GM19025 (cell line): ENCODE measurements around the gene C1QC.

Source experiments
- ATAC-seq: cut with Tn5 transposase; IDR thresholded peaks from one replicate; pipeline ENCODE4 v1.9.1; 2021; ENCODE audit warnings: mild to moderate bottlenecking, low read depth, moderate library complexity; ENCODE audit not compliant: unreplicated experiment

C1QC gene

GRCh38 chr1:22676916-22677583 lies 33.6 kb downstream of the C1QC start:
- ATAC-seq = no peak

GRCh38 chr1:22677931-22678896 lies 34.8 kb downstream of the C1QC start:
- no peak for ATAC-seq

- ATAC-seq = no peak
Observed at GRCh38 chr1:22680726-22681125, 37.3 kb downstream of the C1QC start.

DNA sequence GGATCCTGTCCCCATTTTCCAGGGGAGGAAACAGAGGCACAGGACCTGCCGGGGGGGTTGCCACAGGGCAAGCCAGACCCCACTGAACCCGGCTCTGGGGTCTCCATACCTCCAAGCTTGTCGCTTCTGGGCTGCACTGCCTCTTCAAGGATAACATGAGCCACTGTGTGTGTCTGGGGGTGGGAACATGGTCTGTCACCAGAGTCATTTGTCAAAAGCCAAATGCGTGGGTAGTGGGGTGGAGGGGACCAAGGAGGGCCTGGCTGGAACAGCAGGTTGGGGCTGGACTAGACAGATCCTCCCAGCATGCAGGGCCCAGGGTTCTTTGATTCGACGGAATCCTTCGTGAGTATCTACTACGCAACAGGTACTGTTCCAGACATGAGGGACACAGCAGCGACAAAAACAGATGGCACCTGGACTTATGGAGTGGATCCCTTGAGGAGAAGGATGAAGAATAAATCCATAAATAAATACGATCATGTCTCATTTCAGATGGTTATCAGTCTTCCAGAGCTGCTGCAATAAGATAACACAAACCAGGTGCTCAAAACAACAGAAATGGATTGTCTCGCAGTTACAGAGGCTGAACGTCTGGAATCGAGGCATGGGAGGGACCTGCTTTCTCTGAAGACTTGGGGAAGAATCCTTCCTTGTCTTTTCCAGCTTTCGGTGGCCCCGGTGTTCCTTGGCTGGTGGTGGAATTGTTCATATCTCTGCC lies 38.3 kb downstream of the C1QC start:
- ATAC-seq = no peak

DNA sequence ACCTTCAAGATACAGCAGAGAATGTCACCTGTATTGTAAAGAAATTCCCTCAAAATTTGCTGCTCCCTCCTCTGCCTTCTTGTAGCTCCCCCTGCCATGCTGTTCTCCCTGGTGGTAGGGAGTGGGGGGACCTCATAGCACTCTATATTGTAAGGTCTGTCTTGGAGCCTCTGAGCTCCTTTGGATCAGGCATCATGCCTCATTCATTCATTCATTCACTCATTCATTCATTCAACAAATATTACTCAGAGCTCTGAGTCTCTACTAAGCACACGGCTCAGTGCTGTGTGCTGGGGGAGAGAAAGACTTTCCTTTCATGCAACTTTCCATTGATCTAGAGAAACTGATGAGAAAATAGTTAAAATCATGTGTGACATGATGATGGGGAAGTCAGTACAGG lies 40.1 kb downstream of the C1QC start:
- ATAC-seq = no peak

GRCh38 chr1:22685591-22686059 lies 42.2 kb downstream of the C1QC start:
- ATAC-seq = no peak

GRCh38 chr1:22687191-22687590 lies 43.8 kb downstream of the C1QC start:
- ATAC-seq = no peak

DNA sequence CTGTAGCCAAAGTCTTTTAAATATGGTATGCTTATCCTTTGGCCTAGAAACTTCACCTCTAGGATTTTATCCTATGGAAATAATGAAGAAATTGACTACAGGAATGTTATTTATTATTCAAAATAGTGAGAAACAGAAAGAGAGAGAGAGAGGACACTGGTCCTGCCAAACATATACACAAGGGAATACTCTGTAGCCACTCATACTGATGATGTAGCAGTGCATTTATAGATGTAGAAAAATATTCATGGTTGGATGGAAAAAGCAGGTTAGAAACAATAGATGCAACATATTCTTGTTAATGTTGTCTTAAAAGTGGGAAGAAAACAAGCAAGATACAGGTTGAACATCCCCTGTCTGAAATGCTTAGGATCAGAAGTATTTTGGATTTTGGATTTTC lies 45.0 kb downstream of the C1QC start:
- ATAC-seq = no peak

DNA sequence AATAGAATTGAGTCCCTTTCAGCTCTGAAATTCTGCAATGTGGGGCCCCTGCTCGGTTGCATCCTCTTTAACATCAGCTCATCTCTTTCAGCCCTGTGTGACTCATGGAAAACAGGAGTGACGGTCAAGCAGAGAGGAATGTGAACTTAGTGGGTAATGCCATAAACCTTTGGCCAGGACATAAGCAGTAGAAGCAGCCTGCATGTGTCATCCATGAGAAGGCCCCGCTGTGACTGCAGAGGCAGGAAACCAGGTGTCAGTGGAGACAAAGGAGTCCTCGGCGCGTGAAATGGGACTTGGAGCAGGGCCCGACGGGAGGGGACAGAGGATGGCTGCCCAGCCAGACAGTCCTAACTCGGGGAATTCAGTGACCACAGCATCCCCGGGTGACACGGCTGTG lies 46.1 kb downstream of the C1QC start:
- ATAC-seq = no peak

- ATAC-seq = no peak
Observed at GRCh38 chr1:22691031-22691753, 47.8 kb downstream of the C1QC start.

GRCh38 chr1:22694172-22694571 lies 50.7 kb downstream of the C1QC start:
- ATAC-seq = no peak

DNA sequence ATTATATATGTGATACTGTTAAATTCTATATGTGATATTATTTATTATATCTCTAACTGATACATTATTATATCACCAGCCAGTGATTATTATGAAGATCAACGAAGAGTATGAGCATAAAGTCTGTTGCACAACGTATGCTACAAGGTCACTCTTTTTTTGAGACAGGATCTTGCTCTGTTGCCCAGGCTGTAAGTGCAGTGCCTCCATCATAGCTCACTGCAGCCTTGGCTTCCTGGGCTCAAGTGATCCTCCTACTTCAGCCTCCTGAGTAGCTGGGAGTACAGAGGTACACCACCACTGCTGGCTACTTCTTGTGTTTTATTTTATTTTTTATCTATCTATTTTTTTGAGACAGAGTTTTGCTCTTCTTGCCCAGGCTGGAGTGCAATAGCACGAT lies 53.2 kb downstream of the C1QC start:
- ATAC-seq = no peak
